UCSD-AML1 (cell line): ENCODE results near the gene R3HDM1.
"Not testable (repeated sequence)": the region's sequence is repeated elsewhere in the genome, so short reads cannot be mapped to it uniquely, and the experiment has no call there.

Experiments
- DNase-seq: peaks from one replicate; lab custom pipeline; 2025; ENCODE audit not compliant: unreplicated experiment; lab: John Stamatoyannopoulos, UW

Gene R3HDM1

DNA sequence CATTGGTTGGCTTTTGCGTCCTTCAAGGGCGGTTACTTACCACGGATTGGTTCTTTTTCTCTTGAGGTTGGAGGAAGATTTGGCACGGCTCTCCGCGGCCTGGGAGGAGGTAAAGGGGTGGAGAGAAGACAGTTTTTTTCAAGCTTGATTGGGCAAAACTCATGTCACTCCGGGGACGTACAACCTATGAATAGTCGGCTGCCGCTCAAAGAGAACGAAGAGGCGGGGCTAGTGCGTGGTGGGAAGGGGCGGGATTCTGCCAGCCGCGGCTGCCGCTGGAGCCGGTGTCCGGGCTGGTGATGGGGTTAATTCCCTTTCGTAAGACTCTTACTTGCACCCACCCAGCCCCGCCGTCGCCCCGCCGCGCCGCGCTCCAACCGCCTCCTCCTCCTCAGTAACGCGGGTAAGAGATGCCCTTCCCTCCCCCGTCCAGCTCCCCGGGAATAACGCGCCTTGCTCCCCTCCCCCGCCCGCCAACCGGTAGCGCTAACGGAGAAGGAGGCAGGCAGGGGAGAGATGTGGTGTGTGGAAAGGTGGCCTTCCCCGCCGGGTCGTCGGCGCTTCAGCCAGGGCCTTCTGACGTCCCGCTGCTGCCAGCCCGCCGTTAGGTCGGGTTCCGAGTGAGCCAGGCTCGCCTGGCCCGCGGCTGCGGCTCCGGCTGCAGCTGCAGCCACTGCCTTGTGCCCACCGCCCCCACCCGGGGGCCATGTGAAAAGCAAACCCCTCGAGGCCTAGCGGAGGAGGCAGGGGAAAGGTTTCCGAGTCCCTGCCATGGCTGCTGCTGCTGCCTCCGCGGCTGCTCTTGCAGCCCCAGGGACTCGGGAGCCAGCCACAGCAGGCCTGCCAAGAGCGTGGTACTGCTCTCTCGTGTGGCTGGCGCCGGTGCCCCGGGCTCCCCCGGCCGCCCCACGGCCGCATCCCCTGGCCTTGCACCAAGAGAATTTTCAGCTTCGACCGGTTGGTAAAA lies at the start of gene R3HDM1:
R3HDM1 (plus strand) TSS at position 254 of the 967 bp plus-strand sequence. CDS start 73,362 bp downstream, outside the sequence.
- DNase-seq, result peak; percentile 93

DNA sequence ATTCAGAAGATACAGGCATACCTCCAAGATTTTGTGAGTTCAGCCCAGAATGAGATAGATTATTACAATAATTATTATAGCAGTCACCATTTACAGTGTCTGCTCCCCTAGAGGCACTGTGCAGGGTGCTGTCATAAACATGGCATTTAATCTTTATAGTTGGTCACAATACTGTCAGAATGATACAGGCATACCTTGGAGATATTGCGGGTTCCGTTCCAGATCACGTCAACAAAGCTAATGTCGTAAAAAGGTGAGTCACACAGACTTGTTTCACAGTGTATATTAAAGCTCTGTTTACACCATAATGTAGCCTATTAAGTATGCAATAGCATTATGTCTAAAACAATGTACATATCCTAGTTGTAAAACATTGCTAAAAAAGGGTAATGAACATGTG lies 45.8 kb upstream of the R3HDM1 start:
- no peak for DNase-seq

DNA sequence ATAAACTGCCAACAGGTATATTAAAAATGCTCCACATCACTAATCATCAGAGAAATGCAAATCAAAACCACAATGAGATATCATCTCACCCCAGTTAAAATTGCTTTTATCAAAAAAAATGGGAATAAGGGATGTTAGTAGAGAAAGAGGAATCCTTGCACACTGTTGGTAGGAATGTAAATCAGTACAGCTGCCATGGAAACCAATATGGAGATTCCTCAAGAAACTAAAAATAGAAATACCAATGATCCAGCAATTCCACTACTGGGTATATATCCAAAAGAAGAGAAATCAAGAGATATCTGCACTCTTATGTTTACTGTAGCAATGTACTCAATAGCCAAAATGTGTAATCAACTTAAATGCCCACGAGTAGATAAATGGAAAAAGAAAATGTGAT lies 40.9 kb upstream of the R3HDM1 start:
- DNase-seq, result no peak

DNA sequence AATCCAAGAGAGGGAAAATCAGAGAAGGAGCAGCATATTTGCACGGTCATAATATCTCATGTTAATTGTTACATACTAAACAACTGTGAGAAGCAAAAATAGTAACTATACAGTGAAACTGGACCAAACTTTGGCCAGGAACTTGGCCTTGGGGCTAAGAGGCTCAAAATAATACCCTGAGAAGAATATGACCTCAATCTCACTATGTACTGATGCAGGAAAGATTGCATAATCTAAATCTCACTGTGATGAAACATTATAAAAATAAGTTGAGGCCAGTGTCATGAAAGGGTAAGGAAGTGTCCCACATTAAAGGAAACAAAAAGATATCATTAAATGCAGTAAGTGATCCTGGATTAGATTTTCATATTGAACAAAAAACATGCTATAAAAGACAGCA lies 36.8 kb upstream of the R3HDM1 start:
- no peak for DNase-seq

DNA sequence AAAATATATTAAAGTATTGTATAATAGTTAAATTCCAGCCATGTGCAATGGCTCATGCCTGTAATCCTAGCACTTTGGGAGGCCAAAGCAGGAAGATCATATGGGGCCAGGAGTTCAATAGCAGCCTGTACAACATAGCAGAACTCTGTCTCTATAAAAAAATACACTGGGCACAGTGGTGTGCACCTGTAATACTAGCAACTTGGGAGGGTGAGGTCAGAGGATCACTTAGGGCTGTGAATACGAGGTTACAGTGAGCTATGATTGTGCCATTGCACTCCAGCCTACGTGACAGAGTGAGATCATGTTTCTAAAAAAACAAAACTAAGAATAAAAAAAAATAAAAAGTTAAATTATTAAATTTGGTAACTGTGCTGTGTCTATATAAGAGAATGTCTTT lies 36.4 kb upstream of the R3HDM1 start:
- no peak for DNase-seq

DNA sequence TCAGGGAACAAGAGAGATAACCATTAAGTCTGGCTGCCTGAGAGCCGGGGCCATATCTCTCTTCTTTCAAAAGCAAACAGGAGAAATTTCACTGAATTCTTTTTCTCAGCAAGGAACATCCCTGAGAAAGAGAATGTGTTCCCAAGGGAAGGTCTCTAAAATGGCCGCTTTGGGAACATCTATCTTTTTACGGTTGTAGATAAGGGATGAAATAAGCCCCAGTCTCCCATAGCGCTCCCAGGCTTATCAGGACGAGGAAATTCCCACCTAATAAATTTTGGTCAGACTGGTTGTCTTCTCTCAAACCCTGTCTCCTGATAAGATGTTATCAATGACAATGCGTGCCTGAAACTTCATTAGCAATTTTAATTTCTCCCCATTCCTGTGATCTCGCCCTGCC lies 32.7 kb upstream of the R3HDM1 start:
- DNase-seq, result not testable (repeated sequence)

DNA sequence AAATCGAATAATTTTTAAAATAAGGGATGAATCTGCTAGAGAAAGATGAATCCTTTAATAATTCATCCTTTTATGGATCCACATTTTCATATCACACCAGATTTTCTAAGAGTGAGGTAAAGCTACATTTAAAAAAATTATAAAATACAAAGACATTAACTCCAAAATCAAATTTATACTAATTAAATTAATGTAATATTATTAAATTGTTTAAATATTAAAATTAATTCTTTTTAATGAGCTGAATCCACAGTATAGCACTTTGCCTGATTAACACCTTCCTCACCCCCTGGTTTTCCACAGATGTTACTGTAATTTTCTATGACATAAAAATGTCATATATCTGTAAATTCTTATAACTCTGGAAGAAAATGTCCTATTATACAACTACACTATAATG lies 26.5 kb upstream of the R3HDM1 start:
- no peak for DNase-seq

DNA sequence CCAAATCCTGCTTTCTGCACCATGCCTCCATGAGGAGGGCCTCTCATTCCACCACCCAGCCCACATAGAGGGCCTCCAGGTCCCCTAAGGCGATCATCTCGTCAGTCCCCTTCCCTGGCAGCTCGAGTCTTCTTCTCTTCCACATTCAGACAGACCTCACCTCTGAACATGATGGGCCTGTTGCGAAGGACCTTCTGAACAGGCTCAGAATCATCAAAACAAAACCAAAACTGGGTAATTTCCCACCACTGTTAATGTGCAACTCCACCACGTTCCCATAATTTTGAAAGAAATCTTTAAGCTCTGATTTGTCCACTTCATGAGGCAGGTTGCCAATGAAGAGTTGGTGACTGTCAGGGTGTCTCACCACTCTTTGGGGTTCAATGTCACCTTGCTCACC lies 20.7 kb upstream of the R3HDM1 start:
- DNase-seq, result no peak

DNA sequence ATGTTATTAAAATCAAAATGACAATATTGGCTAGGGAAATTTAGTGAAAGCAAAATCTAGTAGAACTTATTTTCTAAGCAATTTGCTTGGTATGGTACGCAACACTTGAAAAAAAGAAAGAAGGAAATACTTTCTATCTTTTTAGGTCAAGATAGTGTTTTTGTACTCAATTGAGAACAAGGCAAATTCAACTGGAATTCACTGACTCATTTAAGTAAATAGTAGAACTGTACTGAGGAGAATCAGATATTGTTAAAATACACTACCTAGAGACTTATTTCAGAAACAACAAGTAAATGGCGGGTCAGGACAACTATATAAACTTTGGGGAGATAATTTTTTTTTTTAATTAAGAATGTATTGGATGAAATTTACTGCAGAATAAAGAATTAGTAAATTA lies 19.2 kb upstream of the R3HDM1 start:
- no peak for DNase-seq

DNA sequence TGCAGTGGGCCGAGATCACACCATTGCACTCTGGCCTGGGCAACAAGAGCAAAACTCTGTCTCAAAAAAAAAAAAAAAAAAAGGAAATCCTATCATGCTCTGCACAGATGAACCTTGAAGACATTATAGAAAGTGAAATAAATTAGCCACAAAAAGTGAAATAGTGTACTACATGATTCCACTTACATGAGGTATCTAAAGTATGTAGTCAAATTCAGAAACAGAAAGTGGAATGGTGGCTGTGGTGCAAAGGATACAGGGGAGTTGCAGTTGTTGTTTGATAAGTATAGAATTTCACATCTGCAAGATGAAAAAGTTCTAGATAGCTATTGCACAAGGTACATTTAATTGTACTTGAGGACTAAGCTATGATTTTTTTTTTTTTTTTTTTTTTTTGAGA lies 5.5 kb upstream of the R3HDM1 start:
- DNase-seq, result no peak

DNA sequence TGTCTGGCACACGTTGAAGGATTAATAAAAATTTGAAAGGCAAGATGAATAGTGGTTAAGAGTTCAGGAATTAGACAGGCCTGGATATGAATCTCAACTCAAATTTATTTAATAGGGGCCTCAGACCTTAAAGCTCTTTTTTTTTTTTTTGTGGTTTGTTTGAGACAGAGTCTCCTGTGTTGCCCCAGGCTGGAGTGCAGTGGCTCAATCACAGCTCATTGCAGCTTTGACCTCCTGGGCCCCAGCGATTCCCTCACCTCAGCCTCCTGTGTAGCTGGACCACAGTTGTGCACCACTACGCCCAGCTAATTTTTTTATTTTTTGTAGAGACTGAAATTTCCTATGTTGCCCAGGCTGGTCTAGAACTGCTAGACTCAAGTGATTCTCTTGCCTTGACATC lies 3.3 kb upstream of the R3HDM1 start:
- DNase-seq, result no peak

DNA sequence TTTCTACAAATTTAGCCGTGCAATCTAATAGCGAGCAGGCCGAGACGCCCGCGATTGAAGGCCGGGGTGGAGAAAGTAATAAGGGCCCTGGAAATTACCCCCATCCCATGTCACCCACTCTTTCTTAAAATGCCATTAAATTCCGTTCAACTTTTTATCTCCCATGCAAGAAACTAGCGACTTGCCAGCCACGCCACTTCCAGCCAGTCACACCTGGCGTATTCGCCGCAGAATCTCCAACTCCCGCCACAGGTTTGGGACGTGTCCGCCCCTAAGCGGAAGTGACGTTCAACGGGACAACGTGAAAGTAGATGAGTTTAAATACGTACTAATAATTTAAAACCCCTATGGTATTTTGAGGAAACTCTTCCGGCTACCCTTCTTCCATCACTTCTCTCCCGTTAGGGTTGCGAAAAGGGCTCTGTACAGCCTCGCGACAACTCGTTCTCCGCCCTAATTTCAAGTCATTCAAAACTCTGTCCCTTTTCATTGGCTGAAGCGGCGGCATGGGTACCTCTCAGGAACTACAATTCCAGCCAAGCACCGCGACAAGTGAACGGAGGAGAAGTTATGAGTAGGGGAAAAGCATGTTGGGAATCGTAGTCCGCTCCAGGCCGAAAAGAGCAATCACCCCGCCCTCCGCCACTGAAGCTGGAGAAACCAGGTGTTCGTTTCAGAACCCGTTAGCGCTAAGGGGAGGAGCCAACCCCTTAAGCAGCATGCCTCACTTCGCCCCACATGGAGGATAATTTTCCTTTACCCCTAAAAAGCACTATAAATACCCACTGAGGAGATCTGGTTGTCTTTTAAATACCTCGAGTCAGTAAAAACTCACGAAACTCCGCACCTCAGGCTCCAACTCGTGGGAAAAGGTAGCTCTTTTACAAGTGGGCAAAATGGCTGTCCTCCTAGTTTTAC lies 712 bp upstream of the R3HDM1 start, which contains the start of gene ZRANB3:
ZRANB3 (minus strand) TSS at position 906 of the 918 bp plus-strand sequence.
- DNase-seq, result peak; percentile 92

DNA sequence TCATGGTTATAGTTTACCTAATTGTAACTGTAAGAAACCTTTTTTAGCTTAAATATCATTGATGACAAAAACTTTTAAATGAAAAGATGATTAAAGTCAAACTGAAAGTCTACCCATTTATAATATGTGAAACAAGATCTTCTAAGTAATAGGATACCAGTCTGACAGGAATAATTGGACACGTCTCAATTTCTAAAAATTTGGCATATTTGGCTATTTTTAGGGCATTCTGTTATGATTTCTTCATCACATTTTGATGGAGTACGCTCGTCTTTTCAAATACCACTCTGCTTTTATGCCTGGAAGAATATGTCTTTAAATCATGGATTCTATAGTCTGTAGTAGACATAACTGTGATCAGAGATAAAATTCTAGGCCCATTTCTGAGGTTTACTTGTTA lies 1.3 kb downstream of the R3HDM1 start:
- DNase-seq, result no peak

DNA sequence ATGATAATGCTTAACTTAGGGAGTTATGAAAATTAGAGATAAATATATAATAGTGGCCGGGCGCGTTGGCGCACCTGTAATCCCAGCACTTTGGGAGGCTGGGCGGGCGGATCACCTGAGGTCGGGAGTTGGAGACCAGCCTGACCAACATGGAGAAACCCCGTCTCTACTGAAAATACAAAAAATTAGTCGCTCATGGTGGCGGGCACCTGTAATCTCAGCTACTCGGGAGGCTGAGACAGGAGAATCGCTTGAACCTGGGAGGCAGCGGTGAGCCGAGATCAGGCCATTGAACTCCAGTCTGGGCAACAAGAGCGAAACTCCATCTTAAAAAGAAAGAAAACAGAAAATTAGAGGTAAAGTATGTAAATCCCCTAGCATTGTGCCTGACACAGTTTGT lies 2.3 kb downstream of the R3HDM1 start:
- not testable (repeated sequence) for DNase-seq

DNA sequence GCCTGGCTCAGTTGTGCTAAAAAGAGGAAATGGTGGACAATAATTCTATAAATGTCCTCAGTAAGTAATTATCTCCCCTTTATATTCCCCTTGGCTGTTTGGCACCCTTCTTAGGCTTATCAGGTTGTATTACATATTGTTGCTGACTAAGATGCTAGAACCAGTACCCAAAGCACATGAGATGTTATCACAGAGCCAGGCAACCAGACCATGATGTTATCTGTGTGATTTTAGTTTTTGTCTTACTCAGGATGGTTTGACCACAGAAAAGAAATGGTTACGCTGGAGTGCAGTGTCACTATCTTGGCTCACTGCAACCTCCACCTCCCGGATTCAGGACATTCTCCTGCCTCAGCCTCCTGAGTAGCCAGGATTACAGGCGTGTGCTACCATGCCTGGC lies 15.2 kb downstream of the R3HDM1 start:
- no peak for DNase-seq

DNA sequence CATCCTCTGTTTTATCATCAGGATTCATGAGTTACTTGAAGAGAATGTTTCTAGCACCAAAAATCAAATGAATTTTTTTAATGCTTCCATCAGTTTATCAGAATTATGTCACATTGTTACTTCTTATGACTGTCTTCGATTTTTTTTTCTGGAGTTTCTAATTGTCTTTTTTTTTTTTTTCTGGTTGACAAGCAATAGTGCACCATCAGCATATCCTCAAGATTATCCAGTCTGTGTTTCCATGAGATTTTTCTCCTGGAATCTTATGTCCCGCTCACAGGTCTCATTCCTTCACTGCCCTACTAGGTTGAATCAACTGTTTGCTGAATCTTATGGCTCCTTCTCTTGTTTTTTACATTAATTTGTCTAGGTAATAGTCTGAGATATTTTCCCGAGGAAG lies 16.0 kb downstream of the R3HDM1 start:
- DNase-seq, result no peak

DNA sequence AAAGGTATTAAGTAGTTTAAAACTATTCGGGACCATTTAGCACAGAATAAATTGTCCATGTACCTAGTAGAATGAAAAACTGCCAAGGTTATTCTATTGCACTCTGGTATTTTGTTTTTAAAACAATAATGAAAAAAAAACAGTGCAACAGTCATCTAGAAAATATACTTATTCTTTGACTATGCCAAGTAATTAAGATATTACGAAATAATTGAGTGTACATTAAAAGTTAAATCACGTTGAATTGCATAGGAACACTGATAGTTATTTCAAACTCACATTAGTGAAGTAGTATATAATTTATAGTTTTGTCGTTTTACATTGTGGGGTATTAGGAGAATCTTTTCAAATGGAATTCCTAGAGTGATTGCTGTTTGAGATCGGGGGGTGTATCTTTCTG lies 20.1 kb downstream of the R3HDM1 start:
- no peak for DNase-seq

DNA sequence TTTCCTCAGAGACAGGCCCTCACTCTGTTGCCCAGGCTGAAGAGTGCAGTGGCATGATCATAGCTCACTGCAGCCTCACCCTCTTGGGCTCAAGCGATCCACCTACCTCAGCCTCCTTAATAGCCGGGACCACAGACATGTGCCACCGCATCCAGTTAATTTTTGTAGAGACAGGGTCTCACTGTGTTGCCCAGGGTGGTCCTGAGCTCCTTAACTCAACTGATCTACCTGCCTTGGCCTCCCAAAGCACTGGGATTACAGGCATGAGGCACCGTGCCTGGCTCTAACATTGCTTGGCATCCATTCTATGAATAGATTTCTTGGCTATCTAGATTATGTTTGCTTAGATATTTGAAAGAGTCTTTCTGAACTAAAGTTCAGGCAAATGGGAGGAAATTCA lies 21.6 kb downstream of the R3HDM1 start:
- DNase-seq, result no peak

DNA sequence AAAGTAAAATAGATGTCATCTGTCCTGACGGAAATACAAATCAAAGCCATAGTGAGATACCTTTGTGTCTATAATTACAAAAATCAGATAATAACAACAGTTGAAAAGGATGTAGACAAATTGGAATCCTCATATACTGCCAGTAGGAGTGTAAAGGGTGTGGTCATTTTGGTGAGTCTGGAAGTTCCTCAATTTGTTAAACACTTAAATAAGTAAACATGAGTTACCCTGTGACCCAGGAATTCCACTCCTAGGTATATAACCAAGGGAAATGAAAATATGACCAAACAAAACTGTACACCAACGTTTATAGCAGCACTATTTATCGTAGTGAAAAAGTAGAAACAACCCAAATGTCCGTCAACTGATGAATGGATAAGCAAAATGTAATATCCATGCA lies 24.0 kb downstream of the R3HDM1 start:
- no peak for DNase-seq

DNA sequence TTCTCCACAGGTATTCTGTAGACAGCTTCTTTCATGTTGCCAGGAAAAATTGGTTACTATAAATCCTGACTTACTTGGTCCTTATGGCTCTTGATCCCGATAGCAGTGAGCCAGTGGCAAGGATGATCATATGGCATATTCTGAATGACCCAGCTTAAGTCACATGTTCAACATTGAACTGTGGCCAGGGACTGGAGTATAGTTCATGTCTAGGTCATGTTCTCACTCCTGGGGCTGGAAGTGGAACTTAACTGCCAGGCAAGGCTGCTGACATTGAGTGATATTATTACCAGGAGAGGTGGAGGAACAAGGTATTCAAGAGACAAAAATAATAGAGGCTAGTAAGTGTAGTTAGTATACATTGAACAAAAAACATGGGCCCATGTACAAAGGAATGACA lies 26.2 kb downstream of the R3HDM1 start:
- DNase-seq, result no peak

DNA sequence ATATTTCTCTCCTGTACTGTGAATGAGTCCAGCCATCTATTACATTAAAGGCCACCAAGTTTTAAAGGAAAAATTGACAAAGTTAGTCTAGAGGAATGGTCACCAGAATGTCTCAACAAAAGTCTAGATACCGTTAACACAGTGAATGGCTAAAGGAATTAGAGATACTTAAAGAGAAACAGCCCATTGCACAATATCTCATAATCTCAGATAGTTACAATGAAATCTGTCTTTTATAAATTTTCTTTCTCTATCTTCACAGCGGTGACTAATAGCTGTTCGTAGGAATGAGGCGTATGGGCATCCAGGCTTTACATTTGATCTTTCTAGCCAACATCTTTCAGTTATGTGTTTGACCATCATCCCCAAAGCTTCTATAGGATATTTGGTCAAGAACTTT lies 30.6 kb downstream of the R3HDM1 start:
- DNase-seq, result no peak

DNA sequence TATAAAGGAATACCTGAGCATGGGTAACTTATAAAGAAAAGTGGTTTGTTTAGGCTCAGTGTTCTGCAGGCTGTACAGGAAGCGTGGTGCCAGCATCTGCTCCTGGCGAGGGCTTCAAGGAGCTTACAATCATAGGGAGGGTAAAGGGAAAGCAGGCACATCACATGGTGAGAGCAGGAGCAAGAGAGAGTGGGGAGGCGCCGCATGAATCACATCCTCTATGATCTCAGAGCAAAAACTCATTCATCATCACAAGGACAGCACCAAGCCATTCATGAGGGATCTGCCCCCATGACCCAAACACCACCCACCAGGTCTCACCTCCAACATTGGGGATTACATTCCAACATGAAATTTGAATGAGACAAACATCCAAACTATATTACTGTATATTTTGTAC lies 32.5 kb downstream of the R3HDM1 start:
- no peak for DNase-seq
